ENCODE results near the gene GPATCH1. TPM values are rescaled to one million over a fixed set of nuclear protein-coding genes. Genes with fewer than 3 reads are reported as not detected.
A peak's percentile ranks its signal among the peaks of the same experiment; 100 is the strongest.

Gene GPATCH1
- total and polyA plus RNA-seq, 2 donors from 2014 or later = 4.3 to 9.1 TPM

GRCh38 chr19:33048806-33049676, 31.9 kb upstream of the GPATCH1 start:
- DNase-seq (peak in 1 of 5 donors; percentile 29), FAIRE-seq (no peak)
- no peaks in the 10 kb centered on the region for H3K27me3 ChIP-seq (ENCODE audit: control insufficient read depth, insufficient read depth, low read length)
- intact Hi-C loops (cut with DNase I) = no loop called here
- peak overlapping the region in 1 of 3 donors; percentile 29 for H3K4me3 ChIP-seq (ENCODE audit: low read length in 3 of 3)
- no peak for TF ChIP-seq CTCF (IDR thresholded peaks at IDR 0.05; ENCODE audit: borderline replicate concordance, extremely low read depth, insufficient read depth)
- H3K4me1 ChIP-seq (ENCODE audit: control insufficient read depth in 2 of 3, insufficient read depth in 2 of 3, low read depth in 1 of 3, low read length in 3 of 3) = peaks cover 0 to 13% (median 0%) of the 10 kb centered on the region in 3 donors
- H3K9me3 ChIP-seq (ENCODE audit: control insufficient read depth in 2 of 3, insufficient read depth in 1 of 3, low read length in 3 of 3) = no peaks in the 10 kb centered on the region
- peak overlapping the region; percentile 34 to 65 for H3K27ac ChIP-seq (ENCODE audit: low read depth in 2 of 2, low read length in 2 of 2)
- H3K36me3 ChIP-seq (ENCODE audit: control insufficient read depth in 2 of 3, insufficient read depth in 3 of 3, low read length in 3 of 3) = no peaks in the 10 kb centered on the region
- peak overlapping the region in 1 of 3 donors; percentile 19 for H3K9ac ChIP-seq (ENCODE audit: low read length in 3 of 3)

GRCh38 chr19:33050110-33050509, 30.9 kb upstream of the GPATCH1 start:
- Histone ChIP-seq H3K27me3 (ENCODE audit: control insufficient read depth, insufficient read depth, low read length) (no peaks in the 10 kb centered on the region), H3K9ac (ENCODE audit: low read length in 3 of 3) (no peak overlapping the region), H3K36me3 (ENCODE audit: control insufficient read depth in 2 of 3, insufficient read depth in 3 of 3, low read length in 3 of 3) (no peaks in the 10 kb centered on the region), H3K9me3 (ENCODE audit: control insufficient read depth in 2 of 3, insufficient read depth in 1 of 3, low read length in 3 of 3) (no peaks in the 10 kb centered on the region), H3K4me1 (ENCODE audit: control insufficient read depth in 2 of 3, insufficient read depth in 2 of 3, low read depth in 1 of 3, low read length in 3 of 3) (peaks cover 0 to 13% (median 0%) of the 10 kb centered on the region in 3 donors), H3K4me3 (ENCODE audit: low read length in 3 of 3) (no peak overlapping the region), H3K27ac (ENCODE audit: low read depth in 2 of 2, low read length in 2 of 2) (no peak overlapping the region)
- DNase-seq (no peak), FAIRE-seq (no peak)
- intact Hi-C loops (cut with DNase I) = no loop called here
- no peak for TF ChIP-seq CTCF (IDR thresholded peaks at IDR 0.05; ENCODE audit: borderline replicate concordance, extremely low read depth, insufficient read depth)

GRCh38 chr19:33052352-33052972, 28.5 kb upstream of the GPATCH1 start:
- Histone ChIP-seq H3K9me3 (ENCODE audit: control insufficient read depth in 2 of 3, insufficient read depth in 1 of 3, low read length in 3 of 3) (no peaks in the 10 kb centered on the region), H3K36me3 (ENCODE audit: control insufficient read depth in 2 of 3, insufficient read depth in 3 of 3, low read length in 3 of 3) (no peaks in the 10 kb centered on the region), H3K4me3 (ENCODE audit: low read length in 3 of 3) (no peak overlapping the region), H3K27me3 (ENCODE audit: control insufficient read depth, insufficient read depth, low read length) (no peaks in the 10 kb centered on the region), H3K27ac (ENCODE audit: low read depth in 2 of 2, low read length in 2 of 2) (peak overlapping the region; percentile 67 to 78), H3K4me1 (ENCODE audit: control insufficient read depth in 2 of 3, insufficient read depth in 2 of 3, low read depth in 1 of 3, low read length in 3 of 3) (peaks cover 0 to 13% (median 0%) of the 10 kb centered on the region in 3 donors), H3K9ac (ENCODE audit: low read length in 3 of 3) (peak overlapping the region in 1 of 3 donors; percentile 12)
- DNase-seq (no peak), FAIRE-seq (no peak)
- intact Hi-C loops (cut with DNase I) = no loop called here
- no peak for TF ChIP-seq CTCF (IDR thresholded peaks at IDR 0.05; ENCODE audit: borderline replicate concordance, extremely low read depth, insufficient read depth)

Data from kidney (tissue), 14 donors.